Bronchial epithelial cell (primary cell): Measurements from ENCODE around the gene VANGL2. TPM values are rescaled to one million over a fixed set of nuclear protein-coding genes. Genes with fewer than 3 reads are reported as not detected.

ENCODE experiments used
- DNase-seq: peaks from one replicate; pipeline ENCODE4 v3.0.0-alpha.2; 2010; ENCODE audit warnings: low read depth
- FAIRE-seq: peaks from 2 replicates; lab custom pipeline; 2011; peaks lifted over from hg19 to GRCh38; lab: Jason Lieb, UNC
- H3K27me3 ChIP-seq: 2 replicates; pipeline ENCODE4 v1.5.1; 2011; ENCODE audit warnings: low read length; ENCODE audit not compliant: control insufficient read depth, insufficient read depth
- H3K36me3 ChIP-seq: 2 replicates; pipeline ENCODE4 v1.5.1; 2011; ENCODE audit warnings: low read length; ENCODE audit not compliant: control insufficient read depth, insufficient read depth
- H3K4me3 ChIP-seq: 2 replicates; pipeline ENCODE4 v1.5.1; 2011; ENCODE audit warnings: mild to moderate bottlenecking, low read depth, low read length, control low read depth
- total RNA-seq: library from RNA; depleted of rRNA; stranded (reverse); fragments of >200 nt; gene quantifications from 2 replicates; pipeline ENCODE4 v1.2.1, GENCODE V29; 2014
- TF ChIP-seq, protein P1 (sequence below): IDR thresholded peaks from 2 replicates; pipeline ENCODE4 v1.5.1; 2011; ENCODE audit warnings: mild to moderate bottlenecking, moderate library complexity, low read length, control low read depth, inconsistent platforms; ENCODE audit not compliant: insufficient read depth, severe bottlenecking

The VANGL2 gene
- total RNA-seq, 1 donor from 2014 or later = 1.6 TPM

GRCh38 chr1:160438935-160439334 lies 38.6 kb downstream of the VANGL2 start:
- Histone ChIP-seq H3K27me3 (no peaks in the 10 kb centered on the region), H3K36me3 (no peaks in the 10 kb centered on the region), H3K4me3 (no peak overlapping the region)
- TF ChIP-seq, protein P1, sequence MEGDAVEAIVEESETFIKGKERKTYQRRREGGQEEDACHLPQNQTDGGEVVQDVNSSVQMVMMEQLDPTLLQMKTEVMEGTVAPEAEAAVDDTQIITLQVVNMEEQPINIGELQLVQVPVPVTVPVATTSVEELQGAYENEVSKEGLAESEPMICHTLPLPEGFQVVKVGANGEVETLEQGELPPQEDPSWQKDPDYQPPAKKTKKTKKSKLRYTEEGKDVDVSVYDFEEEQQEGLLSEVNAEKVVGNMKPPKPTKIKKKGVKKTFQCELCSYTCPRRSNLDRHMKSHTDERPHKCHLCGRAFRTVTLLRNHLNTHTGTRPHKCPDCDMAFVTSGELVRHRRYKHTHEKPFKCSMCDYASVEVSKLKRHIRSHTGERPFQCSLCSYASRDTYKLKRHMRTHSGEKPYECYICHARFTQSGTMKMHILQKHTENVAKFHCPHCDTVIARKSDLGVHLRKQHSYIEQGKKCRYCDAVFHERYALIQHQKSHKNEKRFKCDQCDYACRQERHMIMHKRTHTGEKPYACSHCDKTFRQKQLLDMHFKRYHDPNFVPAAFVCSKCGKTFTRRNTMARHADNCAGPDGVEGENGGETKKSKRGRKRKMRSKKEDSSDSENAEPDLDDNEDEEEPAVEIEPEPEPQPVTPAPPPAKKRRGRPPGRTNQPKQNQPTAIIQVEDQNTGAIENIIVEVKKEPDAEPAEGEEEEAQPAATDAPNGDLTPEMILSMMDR = no peak
- no peak for DNase-seq
- FAIRE-seq = no peak

DNA sequence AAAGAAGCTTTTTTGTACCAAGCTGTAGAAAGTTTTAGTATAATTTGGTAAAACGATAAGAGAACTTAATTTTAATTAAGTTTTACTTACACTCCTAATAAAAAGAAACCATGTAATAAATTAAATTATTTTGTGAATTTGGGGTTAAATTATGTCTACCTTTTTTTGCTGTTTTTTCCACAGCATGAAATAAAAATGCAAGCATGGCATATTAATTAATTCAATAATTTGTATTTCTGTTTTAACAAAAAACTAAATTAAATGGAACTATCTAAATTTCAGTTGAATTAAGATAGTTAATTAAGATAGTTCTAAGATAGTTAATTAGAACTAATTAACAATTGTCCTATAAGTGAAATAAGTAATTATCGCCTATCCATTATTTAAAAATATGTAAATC lies 39.4 kb downstream of the VANGL2 start:
- FAIRE-seq (no peak), DNase-seq (no peak)
- TF ChIP-seq, protein P1 = no peak
- Histone ChIP-seq H3K36me3 (no peaks in the 10 kb centered on the region), H3K27me3 (no peaks in the 10 kb centered on the region), H3K4me3 (no peak overlapping the region)

GRCh38 chr1:160446945-160447600 lies 46.7 kb downstream of the VANGL2 start:
- TF ChIP-seq, protein P1 = no peak
- Histone ChIP-seq H3K27me3 (no peaks in the 10 kb centered on the region), H3K4me3 (no peak overlapping the region), H3K36me3 (no peaks in the 10 kb centered on the region)
- FAIRE-seq (no peak), DNase-seq (no peak)

DNA sequence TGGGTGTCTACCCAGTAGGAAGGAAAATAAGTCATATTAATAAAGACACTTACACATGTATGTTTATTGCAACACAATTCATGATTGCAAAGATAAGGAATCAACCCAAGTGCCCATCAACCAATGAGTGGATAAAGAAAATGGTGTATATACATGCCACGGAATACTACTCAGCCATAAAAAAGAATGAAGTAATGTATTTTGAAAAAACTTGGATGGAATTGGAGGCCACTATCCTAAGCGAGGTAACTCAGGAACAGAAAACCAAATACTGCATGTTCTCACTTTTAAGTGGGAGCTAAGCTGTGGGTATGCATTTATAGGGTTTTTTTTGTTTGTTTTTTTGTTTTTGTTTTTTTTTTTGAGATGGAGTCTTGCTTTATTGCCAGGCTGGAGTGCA lies 49.1 kb downstream of the VANGL2 start:
- H3K4me3 ChIP-seq = no peak overlapping the region
- TF ChIP-seq, protein P1 = no peak
- DNase-seq (no peak), FAIRE-seq (no peak)
- H3K36me3 ChIP-seq = no peaks in the 10 kb centered on the region
- H3K27me3 ChIP-seq = no peaks in the 10 kb centered on the region

- Histone ChIP-seq H3K27me3 (no peaks in the 10 kb centered on the region), H3K4me3 (no peak overlapping the region), H3K36me3 (no peaks in the 10 kb centered on the region)
- DNase-seq (no peak), FAIRE-seq (no peak)
- TF ChIP-seq, protein P1 = no peak
Measured at GRCh38 chr1:160451119-160451858, 50.9 kb downstream of the VANGL2 start.
